ENCODE measurements around the gene DEGS2.

DNA sequence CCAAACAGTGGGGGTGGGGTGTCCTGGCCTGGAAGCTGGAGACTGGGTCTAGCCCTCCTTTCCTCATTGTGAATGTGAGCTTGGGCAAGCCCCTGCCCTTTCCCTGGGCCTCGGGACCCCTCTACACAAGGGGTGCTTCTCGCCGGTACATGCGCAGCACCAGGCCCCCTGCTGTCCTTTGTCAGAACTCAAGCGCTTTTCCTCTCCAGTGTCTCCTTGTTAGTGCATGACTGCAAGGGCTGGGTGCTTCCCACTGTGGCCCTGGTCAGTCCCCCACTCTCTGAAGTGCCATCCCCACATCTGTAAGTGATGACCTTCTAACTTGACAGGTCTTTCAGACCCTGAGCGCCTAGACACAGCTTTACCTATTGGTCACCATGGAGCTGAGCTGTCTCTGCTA is 44.2 kb downstream of the DEGS2 start:
- TF ChIP-seq CTCF (conservative IDR thresholded peaks at IDR 0.05; ENCODE audit: low read depth, low read length): no peak
- no peak for TF ChIP-seq EZH2 (IDR thresholded peaks at IDR 0.05; ENCODE audit: low read length, unreplicated experiment)

Data from PC-3 (cell line).